ENCODE results near the gene NINL. TPM values are rescaled to one million over a fixed set of nuclear protein-coding genes. Genes with fewer than 3 reads are reported as not detected.

The NINL gene
- total RNA-seq, 4 donors from 2014 or later, result 3.1 to 9.7 (median 5.7) TPM

DNA sequence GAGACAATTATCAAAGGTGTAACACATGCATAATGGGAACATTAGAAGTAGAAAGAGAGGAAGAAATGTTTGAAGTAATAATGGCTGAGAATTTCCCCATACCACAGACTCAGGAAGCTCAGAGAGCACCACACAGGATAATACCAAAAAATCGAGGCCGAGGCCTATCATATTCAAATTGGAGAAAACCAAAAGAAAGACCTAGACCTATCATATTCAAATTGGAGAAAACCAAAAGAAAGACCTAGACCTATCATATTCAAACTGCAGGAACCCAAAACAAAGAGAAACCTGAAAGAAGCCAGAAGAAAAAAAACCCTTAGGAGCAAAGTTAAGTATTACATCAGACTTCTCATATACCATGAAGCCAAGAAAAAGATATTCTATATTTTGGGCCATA, 18.0 kb downstream of the NINL start:
- no peak for DNase-seq
- H3K4me1 ChIP-seq, result no peaks in the 10 kb centered on the region
- H3K9me3 ChIP-seq, result no peaks in the 10 kb centered on the region
- WGBS, 2 donors (ENCODE audit: low coverage in 1 of 2), result 74 to 89% methylated on average over 2 of the region's 2 CpGs
- in situ Hi-C loops (cut with MboI; ENCODE audit: low pct_ligation_motif_present in 1 of 4, low pct_unique_long_range_greater_than_20kb in 1 of 4, low sequenced_read_pairs in 3 of 4), result loop anchor here in 1 of 4 donors (25.0 kb wide), 1 partner anchor 105 kb away; no protein-coding TSS in a partner anchor
- intact Hi-C loops (cut with DNase I; ENCODE audit: low total_unique reads), result no loop called here
- no peaks in the 10 kb centered on the region for H3K36me3 ChIP-seq
- H3K27me3 ChIP-seq, result no peaks in the 10 kb centered on the region
- H3K4me3 ChIP-seq, result no peak overlapping the region
- no peak for TF ChIP-seq POLR2A (IDR thresholded peaks at IDR 0.05)
- TF ChIP-seq, protein P1, sequence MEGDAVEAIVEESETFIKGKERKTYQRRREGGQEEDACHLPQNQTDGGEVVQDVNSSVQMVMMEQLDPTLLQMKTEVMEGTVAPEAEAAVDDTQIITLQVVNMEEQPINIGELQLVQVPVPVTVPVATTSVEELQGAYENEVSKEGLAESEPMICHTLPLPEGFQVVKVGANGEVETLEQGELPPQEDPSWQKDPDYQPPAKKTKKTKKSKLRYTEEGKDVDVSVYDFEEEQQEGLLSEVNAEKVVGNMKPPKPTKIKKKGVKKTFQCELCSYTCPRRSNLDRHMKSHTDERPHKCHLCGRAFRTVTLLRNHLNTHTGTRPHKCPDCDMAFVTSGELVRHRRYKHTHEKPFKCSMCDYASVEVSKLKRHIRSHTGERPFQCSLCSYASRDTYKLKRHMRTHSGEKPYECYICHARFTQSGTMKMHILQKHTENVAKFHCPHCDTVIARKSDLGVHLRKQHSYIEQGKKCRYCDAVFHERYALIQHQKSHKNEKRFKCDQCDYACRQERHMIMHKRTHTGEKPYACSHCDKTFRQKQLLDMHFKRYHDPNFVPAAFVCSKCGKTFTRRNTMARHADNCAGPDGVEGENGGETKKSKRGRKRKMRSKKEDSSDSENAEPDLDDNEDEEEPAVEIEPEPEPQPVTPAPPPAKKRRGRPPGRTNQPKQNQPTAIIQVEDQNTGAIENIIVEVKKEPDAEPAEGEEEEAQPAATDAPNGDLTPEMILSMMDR (IDR thresholded peaks at IDR 0.05), result no peak
- no peak for TF ChIP-seq EP300 (IDR thresholded peaks at IDR 0.05; ENCODE audit: low read depth)
- TF ChIP-seq POLR2AphosphoS5 (IDR thresholded peaks at IDR 0.05), result no peak
- H3K27ac ChIP-seq, result no peak overlapping the region

DNA sequence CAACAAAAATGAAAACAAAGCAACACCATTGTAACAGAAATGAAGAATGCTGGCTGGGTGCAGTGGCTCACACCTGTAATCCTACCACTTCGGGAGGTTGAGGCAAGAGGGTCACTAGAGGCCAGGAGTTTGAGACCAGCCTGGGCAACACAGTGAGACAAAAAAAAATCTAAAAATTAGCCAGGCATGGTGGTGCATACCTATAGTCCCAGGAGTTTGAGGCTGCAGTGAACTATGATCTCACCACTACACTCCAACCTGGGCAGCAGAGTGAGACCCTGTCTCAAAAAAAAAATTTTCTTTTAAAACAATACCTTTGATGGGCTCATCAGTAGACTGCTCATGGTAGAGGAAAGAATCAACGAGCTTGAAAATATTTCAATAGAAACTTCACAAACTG, 18.5 kb downstream of the NINL start:
- TF ChIP-seq POLR2A (IDR thresholded peaks at IDR 0.05) (no peak), POLR2AphosphoS5 (IDR thresholded peaks at IDR 0.05) (no peak), EP300 (IDR thresholded peaks at IDR 0.05; ENCODE audit: low read depth) (no peak)
- TF ChIP-seq, protein P1 (IDR thresholded peaks at IDR 0.05), result no peak
- in situ Hi-C loops (cut with MboI; ENCODE audit: low pct_ligation_motif_present in 1 of 4, low pct_unique_long_range_greater_than_20kb in 1 of 4, low sequenced_read_pairs in 3 of 4) (loop anchor here in 1 of 4 donors (25.0 kb wide), 1 partner anchor 105 kb away; no protein-coding TSS in a partner anchor), intact Hi-C loops (cut with DNase I; ENCODE audit: low total_unique reads) (no loop called here)
- no peaks in the 10 kb centered on the region for H3K9me3 ChIP-seq
- no peak overlapping the region for H3K4me3 ChIP-seq
- no peak for DNase-seq
- no peak overlapping the region for H3K27ac ChIP-seq
- no peaks in the 10 kb centered on the region for H3K4me1 ChIP-seq
- 78 to 91% methylated on average over 1 to 2 of the region's 2 CpGs for WGBS, 2 donors (ENCODE audit: low coverage in 1 of 2)
- no peaks in the 10 kb centered on the region for H3K27me3 ChIP-seq
- H3K36me3 ChIP-seq, result no peaks in the 10 kb centered on the region

DNA sequence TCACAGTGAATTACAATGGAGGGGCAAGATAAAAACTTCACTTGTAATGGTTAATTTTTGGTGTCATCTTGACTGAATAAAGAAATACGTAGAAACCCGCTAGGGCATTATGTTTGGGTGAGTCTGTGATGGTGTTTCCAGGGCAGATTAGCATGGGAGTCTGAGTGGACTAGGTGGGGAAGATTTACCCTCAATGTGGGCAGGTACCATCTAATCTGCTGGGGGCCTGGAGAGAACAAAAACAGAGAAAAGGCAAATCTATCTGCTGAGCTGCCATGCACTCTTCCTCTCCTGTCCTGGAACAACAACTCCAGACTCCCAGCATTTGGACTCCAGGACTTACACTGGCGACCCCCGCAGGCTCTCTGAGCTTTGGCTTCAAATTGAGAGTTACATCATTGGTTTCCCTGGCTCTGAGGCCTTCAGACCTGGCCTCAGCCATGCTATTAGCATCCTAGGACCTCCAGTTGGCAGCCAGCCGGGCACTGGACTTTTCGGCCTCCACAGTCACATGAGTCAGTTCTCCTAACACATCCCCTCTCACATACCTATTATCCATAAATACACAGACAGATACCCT, 19.7 kb downstream of the NINL start:
- intact Hi-C loops (cut with DNase I; ENCODE audit: low total_unique reads), result no loop called here
- in situ Hi-C loops (cut with MboI; ENCODE audit: low pct_ligation_motif_present in 1 of 4, low pct_unique_long_range_greater_than_20kb in 1 of 4, low sequenced_read_pairs in 3 of 4), result loop anchor here in 1 of 4 donors (25.0 kb wide), 1 partner anchor 103 kb away; no protein-coding TSS in a partner anchor
- no peak overlapping the region for H3K4me3 ChIP-seq
- no peaks in the 10 kb centered on the region for H3K4me1 ChIP-seq
- no peaks in the 10 kb centered on the region for H3K27me3 ChIP-seq
- 84 to 92% methylated on average over 2 to 6 of the region's 6 CpGs for WGBS, 2 donors (ENCODE audit: low coverage in 1 of 2)
- H3K27ac ChIP-seq, result no peak overlapping the region
- DNase-seq, result no peak
- H3K9me3 ChIP-seq, result no peaks in the 10 kb centered on the region
- H3K36me3 ChIP-seq, result no peaks in the 10 kb centered on the region
- TF ChIP-seq POLR2A (IDR thresholded peaks at IDR 0.05) (no peak), POLR2AphosphoS5 (IDR thresholded peaks at IDR 0.05) (no peak), EP300 (IDR thresholded peaks at IDR 0.05; ENCODE audit: low read depth) (no peak)
- TF ChIP-seq, protein P1 (IDR thresholded peaks at IDR 0.05), result no peak

DNA sequence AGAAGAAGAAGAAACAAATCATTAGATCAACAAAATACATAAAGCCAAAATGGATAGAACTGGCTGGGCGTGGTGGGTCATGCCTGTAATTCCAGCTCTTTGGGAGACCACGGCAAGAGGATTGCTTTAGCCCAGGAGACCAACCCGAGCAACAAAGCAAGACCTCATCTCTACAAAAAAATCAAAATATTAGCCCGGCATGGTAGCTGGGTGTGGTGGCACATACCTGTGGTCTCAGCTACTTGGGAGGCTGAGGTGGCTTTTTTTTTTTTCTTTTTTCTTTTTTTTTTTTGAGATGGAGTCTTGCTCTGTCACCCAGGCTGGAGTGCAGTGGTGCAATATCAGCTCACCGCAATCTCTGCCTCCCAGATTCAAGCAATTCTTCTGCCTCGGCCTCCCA, 21.5 kb downstream of the NINL start:
- Histone ChIP-seq H3K4me1 (no peaks in the 10 kb centered on the region), H3K36me3 (no peaks in the 10 kb centered on the region), H3K27ac (no peak overlapping the region), H3K27me3 (no peaks in the 10 kb centered on the region), H3K9me3 (no peaks in the 10 kb centered on the region), H3K4me3 (no peak overlapping the region)
- in situ Hi-C loops (cut with MboI; ENCODE audit: low pct_ligation_motif_present in 1 of 4, low pct_unique_long_range_greater_than_20kb in 1 of 4, low sequenced_read_pairs in 3 of 4) (loop anchor here in 1 of 4 donors (25.0 kb wide), 1 partner anchor 102 kb away; no protein-coding TSS in a partner anchor), intact Hi-C loops (cut with DNase I; ENCODE audit: low total_unique reads) (no loop called here)
- WGBS, 2 donors (ENCODE audit: low coverage in 1 of 2), result 91 to 100% methylated on average over 5 to 6 of the region's 6 CpGs
- no peak for TF ChIP-seq EP300 (IDR thresholded peaks at IDR 0.05; ENCODE audit: low read depth)
- TF ChIP-seq, protein P1 (IDR thresholded peaks at IDR 0.05), result no peak
- TF ChIP-seq POLR2A (IDR thresholded peaks at IDR 0.05), result no peak
- no peak for TF ChIP-seq POLR2AphosphoS5 (IDR thresholded peaks at IDR 0.05)
- no peak for DNase-seq
